PC-3 (cell line): Measurements from ENCODE around the gene SLC10A4.

Source experiments
- EZH2 ChIP-seq: fragments of 300-600 bp; sonication (generic); IDR thresholded peaks from one replicate; pipeline ENCODE4 v1.6.1; 2017; ENCODE audit warnings: antibody characterized with exemption, mild to moderate bottlenecking, low read length; ENCODE audit not compliant: unreplicated experiment
- EZH2phosphoT487 ChIP-seq: fragments of 300-600 bp; sonication (generic); IDR thresholded peaks from 2 replicates; pipeline ENCODE4 v1.6.1; 2018; ENCODE audit warnings: mild to moderate bottlenecking, antibody characterized with exemption, low read length, borderline replicate concordance
- TF ChIP-seq, protein P1 (sequence below): fragments of 300-600 bp; sonication (generic); conservative IDR thresholded peaks from 2 replicates; pipeline ENCODE4 v1.5.1; 2017; ENCODE audit warnings: antibody characterized with exemption, low read depth, mild to moderate bottlenecking, low read length

DNA sequence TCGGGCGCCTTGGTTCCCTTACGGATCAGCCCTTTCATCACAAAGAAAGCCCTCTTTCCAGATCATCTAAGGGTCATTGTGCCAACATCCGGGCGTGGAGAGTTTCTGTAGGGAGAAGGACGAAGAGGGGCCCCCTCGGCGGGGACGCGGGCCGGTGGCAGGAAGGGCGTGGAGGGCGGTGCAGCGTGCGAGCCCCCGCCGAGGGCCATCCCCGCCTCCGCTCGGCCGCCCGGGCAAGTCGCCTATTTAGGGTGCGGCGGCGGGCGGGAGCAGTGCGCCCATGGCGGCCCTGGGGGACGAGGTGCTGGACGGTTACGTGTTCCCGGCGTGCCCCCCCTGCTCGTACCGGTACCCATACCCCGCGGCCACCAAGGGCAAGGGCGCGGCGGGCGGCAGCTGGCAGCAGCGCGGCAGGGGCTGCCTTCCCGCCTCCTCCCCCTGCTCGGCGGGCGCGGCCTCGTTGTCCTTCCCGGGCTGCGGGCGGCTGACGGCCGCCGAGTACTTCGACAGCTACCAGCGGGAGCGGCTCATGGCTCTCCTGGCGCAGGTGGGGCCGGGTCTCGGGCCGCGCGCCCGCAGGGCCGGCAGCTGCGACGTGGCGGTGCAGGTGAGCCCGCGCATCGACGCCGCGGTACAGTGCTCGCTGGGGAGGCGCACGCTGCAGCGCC, 7.0 kb downstream of the SLC10A4 start, which contains the start of gene ZAR1:
- TF ChIP-seq, protein P1, sequence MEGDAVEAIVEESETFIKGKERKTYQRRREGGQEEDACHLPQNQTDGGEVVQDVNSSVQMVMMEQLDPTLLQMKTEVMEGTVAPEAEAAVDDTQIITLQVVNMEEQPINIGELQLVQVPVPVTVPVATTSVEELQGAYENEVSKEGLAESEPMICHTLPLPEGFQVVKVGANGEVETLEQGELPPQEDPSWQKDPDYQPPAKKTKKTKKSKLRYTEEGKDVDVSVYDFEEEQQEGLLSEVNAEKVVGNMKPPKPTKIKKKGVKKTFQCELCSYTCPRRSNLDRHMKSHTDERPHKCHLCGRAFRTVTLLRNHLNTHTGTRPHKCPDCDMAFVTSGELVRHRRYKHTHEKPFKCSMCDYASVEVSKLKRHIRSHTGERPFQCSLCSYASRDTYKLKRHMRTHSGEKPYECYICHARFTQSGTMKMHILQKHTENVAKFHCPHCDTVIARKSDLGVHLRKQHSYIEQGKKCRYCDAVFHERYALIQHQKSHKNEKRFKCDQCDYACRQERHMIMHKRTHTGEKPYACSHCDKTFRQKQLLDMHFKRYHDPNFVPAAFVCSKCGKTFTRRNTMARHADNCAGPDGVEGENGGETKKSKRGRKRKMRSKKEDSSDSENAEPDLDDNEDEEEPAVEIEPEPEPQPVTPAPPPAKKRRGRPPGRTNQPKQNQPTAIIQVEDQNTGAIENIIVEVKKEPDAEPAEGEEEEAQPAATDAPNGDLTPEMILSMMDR, result no peak
- TF ChIP-seq EZH2phosphoT487 (no peak), EZH2 (no peak)
